Erythroblast (primary cell): ENCODE data around the gene OR6K6.
A peak's percentile ranks its signal among the peaks of the same experiment; 100 is the strongest.

Experiments used
- DNase-seq, 2 experiments: peaks; one replicate each; lab custom pipeline; 2025; lab: John Stamatoyannopoulos, UW
- GATA1 ChIP-seq: IDR thresholded peaks from 2 replicates; pipeline ENCODE4 v1.6.1; 2011; ENCODE audit warnings: low read depth, mild to moderate bottlenecking, control low read depth, low read length, moderate library complexity
- POLR2A ChIP-seq: IDR thresholded peaks from 2 replicates; pipeline ENCODE4 v1.6.1; 2011; ENCODE audit warnings: mild to moderate bottlenecking, low read length

Gene OR6K6, protein sequence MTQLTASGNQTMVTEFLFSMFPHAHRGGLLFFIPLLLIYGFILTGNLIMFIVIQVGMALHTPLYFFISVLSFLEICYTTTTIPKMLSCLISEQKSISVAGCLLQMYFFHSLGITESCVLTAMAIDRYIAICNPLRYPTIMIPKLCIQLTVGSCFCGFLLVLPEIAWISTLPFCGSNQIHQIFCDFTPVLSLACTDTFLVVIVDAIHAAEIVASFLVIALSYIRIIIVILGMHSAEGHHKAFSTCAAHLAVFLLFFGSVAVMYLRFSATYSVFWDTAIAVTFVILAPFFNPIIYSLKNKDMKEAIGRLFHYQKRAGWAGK

DNA sequence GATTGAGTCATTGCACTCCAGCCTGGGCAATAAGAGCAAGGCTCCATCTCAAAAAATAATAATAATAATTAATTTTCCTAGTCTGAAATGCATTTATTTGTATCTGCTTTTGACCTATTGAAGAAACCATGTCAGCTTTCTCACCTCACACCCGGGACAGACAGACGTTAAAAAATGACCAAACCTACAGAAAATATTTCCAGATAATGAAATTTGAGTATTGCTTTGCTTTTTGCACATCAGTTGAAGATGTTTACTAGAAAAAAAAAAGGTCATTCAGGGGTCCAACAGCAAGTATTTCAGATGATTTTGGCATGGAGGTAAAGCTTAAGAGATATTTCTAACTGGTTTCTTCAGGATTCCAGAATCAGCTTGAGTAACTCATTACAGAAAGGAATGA lies at the start of gene OR6K6:
TSS of gene OR6K6 (plus strand) at position 301 of the 400 bp plus-strand sequence. CDS start 168 bp downstream, outside the sequence.
- TF ChIP-seq POLR2A (no peak), GATA1 (no peak)
- DNase-seq: no peak

DNA sequence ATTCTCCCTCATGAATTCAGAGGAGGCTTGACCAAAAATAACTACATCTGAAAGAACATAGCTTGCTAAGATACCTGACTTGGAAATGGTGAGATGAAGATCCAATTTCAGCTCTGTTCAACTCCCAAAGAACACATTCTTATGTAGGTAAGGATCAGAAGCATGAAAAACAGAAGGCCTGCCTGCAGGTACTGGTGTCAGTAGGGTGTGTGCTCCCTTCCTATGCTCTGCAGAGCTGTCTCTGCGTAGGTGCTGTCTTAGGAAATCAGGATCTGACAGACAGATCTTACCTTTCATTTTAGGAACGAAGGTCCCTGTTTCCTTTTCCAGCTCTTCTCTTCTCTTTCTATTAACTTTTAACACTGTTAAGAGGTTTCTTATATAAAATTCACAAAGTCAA lies 48.4 kb upstream of the OR6K6 start:
- TF ChIP-seq GATA1 (no peak), POLR2A (no peak)
- DNase-seq: no peak

DNA sequence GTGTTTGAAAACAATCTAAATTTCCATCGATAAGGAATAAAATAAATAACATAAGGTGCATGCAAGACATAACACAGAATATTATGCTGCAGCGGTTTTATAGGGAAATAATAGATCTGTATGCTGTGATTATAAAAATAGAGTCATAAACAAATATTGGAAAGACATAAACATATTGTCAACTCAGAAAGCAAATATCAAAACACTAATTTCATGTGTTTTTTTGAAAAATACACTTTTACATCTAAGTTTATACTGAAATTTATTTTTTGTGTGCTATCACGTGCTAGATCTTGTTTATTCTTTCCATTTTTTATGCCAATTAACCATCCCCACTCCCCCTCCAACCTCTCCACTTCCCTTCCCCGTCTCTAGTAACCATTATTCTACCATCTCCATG lies 43.4 kb upstream of the OR6K6 start:
- no peak for TF ChIP-seq POLR2A
- no peak for TF ChIP-seq GATA1

DNA sequence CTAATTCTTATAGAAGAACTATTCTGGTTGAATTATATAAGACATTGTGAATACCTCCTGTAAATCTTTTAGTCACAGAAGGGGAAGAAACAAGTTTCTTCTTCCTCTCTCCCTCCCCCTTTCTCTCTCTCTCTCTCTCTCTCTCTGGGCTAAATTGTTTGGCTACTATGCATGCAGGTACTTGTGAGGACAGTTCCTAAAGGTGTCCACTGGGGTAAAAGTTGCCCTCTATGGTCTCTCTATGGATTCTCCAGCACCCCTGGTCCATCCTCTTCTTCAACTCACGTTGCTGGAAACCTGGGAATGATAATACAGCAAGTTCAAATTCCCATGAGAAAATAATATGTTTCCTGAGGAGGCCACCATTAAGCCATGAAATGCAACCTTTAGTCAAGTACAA lies 39.8 kb upstream of the OR6K6 start:
- no peak for TF ChIP-seq POLR2A
- TF ChIP-seq GATA1: no peak

More for the DNA sequence above, 43.4 kb upstream of the OR6K6 start:
- DNase-seq: no peak

DNA sequence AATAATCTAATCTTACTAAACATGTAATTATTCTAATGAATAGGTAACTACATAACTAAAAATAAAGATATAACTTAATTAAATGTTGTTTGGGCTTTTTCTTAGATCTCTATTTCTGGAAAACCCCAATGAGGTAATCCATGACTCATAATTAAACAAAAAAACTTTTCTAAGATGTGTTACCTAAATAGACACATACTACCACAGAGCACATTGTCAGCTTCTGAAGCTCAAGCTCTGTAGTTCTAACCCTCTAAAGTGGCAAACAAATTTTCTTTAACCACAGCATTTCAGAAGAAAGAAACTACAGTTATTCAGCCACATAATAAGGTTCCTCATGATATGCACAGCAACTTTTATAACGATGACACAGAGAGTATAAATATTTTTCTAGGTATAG lies 38.2 kb upstream of the OR6K6 start:
- TF ChIP-seq GATA1 (no peak), POLR2A (no peak)

More for the DNA sequence above, 39.8 kb upstream of the OR6K6 start:
- DNase-seq: no peak

DNA sequence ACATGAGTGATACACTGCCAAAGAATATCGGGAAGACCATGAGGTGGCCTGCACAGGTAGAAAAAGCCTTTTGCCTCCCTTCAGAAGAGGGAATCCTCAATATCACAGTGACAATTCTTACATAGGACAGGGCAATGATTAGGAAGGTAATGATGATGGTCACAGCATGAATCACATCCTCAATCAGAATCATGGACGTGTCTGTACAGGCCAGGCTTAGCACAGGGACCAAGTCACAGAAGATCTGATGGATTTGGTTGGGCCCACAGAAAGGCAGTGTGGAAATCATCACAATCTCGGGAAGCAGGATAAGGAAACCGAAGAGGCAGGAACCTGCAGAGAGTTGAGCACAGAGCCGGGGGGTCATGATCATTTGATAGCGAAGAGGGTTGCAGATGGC lies 37.2 kb upstream of the OR6K6 start:
- TF ChIP-seq POLR2A (no peak), GATA1 (no peak)
- DNase-seq: no peak

More for the DNA sequence above, 38.2 kb upstream of the OR6K6 start:
- DNase-seq: no peak

DNA sequence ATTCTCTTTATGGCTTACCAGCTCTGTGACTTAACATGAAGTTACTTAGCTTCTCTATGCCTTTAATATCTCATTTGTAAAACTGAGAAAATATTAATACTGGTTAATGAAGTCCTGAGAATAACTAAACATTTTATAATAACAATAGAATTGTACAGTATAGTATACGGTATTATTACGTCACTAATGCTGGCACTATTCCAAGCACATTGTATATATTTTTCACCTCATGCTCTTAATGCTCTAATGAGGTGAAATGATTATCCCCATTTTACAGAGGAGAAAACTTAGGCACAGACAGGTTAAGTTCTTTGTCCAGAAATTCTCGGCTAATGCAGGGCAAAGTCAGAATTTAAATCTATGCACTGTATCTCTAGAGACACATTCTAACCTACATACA lies 34.9 kb upstream of the OR6K6 start:
- TF ChIP-seq POLR2A: no peak
- no peak for TF ChIP-seq GATA1
- DNase-seq: no peak

DNA sequence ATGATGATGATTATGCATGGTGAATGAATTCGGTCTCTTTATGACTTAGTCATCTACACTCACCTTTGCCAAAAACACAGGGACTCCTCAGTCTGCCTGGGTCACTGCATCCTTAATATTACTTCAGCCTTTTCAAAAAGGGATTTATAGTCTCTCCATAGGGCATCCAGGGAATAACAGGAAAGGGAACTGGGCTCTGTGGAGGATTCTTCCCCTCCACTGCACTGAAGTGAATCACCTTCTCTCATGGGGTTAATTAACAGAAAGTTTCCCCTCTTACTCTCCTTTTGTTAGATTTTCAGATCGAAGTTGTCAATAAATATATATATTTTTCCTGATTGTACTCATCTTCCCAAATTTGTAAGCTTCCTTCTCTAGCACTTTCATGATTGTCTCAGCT lies 33.9 kb upstream of the OR6K6 start, which contains the start of gene OR6K3:
TSS of gene OR6K3 (minus strand) at position 101 of the 400 bp plus-strand sequence. CDS start 2,605 bp downstream, outside the sequence.
- TF ChIP-seq GATA1 (no peak), POLR2A (no peak)
- no peak for DNase-seq

DNA sequence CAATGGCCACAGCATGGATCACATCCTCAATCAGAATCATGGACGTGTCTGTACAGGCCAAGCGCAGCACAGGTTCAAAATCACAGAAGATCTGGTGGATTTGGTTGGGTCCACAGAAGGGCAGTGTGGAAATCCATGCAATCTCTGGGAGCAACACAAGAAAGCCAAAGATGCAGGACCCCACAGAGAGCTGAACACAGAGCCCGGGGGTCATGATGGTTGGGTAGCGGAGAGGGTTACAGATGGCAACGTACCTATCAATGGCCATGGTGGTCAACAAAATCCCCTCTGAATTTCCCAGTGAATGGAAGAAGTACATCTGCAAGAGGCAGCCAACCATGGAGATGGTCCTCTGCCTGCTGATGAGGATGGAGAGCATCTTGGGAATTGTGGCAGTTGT lies 30.1 kb upstream of the OR6K6 start:
- DNase-seq: no peak
- no peak for TF ChIP-seq GATA1
- no peak for TF ChIP-seq POLR2A

DNA sequence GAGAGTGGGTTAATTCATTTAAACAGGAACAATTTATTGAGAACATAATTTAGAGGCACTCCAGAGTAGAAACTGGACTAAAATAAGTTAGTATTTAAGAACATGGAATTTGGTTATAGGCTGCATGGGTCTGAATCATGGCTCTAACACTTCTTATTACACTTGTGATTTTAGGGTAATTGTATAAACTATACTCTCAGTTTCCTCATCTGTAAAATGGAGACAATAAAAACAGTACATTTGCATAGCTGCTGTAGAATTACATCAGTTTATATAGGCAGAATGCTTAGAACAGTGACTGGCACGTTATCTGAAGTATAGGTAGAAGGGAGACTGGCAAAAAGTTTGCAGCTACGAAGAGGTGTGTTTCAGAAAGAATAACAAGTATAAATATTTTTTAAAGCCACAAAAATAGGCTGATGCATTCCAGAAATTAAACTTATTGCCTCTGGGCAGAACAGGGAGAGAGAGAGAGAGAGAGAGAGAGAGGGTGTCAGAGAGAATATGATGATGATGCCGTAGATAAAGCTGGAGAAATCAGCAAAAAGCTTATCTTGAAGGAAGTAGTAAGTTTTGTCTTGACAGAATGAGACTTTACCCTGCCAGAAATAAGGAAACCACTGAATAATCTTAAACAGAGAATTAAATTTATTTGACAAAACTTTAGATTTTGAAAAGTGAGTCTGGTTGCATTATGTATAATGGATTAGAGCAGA lies 25.9 kb upstream of the OR6K6 start:
- DNase-seq: peak; percentile 23 to 30
- TF ChIP-seq GATA1 (no peak), POLR2A (no peak)

DNA sequence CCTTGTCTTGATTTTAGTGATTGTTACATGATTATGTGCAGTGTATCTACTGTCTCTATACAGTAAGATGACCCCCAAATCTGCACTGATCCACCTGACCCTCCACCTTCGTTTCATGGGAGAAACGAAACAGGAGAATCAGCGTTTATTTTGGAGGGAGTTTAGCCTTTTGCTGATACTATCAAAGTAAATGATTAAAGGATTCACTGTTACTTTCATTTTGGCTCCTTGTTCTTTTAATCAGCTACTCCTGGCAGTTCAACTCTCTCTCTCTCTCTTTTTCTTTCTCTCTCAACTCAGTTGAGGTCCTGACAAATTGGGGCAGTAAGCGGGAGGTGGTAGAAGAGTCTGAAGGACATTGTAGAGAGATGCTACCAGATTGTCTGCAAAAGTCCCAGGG lies 24.1 kb upstream of the OR6K6 start:
- TF ChIP-seq GATA1 (no peak), POLR2A (no peak)
- no peak for DNase-seq

DNA sequence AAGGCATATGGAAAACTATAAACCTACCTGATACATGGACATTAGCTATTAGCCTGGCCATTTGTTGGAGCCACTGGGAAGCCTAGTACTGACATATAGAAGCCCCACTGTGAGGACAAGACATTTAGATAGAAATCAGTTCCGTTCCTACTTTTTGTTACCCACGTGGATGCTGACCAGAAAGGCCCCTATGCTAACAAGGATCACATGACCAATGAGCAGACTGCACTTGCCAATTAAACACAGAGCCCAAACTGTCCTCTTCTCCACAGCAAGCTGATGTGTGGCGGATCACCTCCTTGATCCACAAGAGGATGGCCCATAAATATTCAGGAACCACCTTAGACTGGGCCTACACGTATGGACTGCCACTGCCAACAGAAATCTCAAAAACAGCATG lies 22.8 kb upstream of the OR6K6 start:
- DNase-seq: no peak
- TF ChIP-seq POLR2A (no peak), GATA1 (no peak)

DNA sequence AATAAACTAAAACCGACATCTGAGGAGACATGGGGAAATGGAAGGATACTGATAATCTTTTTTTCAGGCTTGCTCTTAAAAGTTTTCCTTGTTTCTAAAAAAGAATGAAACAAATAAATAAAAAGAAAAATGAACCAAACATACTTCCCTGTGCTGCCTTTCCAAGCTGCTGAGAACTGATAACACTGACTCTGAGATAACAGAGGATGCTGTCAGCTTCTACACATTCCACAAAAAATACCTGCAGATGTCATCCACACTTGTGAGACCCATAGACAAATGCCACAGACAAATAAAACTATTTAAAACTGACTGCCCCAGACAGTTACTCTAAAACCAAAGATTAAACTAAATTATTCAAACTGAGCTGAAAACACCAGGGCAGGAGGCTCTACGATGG lies 22.0 kb upstream of the OR6K6 start:
- TF ChIP-seq POLR2A: no peak
- TF ChIP-seq GATA1: no peak
- DNase-seq: peak; percentile 66 to 74

DNA sequence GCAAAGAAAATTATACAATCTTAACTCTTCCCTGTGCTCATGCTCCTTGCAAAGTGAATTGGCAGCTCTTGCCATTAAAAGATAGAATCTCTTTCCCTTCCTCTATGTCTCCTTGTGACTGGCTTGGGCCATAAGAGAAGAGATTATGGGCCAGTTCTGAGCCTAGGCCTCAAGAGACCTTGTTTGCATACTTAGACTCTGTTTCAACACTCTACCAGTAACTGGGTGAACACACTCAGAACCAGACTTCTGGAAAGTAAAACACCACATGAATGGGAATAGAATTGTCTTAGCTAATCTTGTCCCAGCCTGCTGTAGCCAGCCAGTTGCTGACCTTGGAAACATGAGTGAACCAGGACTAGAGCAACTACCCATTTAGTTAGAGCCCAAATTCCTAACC lies 18.7 kb upstream of the OR6K6 start:
- DNase-seq: peak in 1 of 2 experiments; percentile 13
- no peak for TF ChIP-seq GATA1
- no peak for TF ChIP-seq POLR2A
